ENCODE results near the gene CABLES2. TPM values are rescaled to one million over a fixed set of nuclear protein-coding genes. Genes with fewer than 3 reads are reported as not detected.

The CABLES2 gene
- total RNA-seq, 2 experiments from 2014 or later, result 14.8 to 22.5 TPM

GRCh38 chr20:62363920-62364851 is 42.9 kb downstream of the CABLES2 start:
- Histone ChIP-seq H3K36me3 (ENCODE audit: insufficient read depth, low read length) (no peaks in the 10 kb centered on the region; the same call in 1 of the 2 replicates), H2AFZ (ENCODE audit: low read length) (no peak overlapping the region), H3K4me2 (ENCODE audit: low read length) (no peak overlapping the region), H3K4me1 (ENCODE audit: insufficient read depth, low read length, poor library complexity, severe bottlenecking) (peaks cover 64% of the 10 kb centered on the region), H3K9me3 (ENCODE audit: low read length) (no peaks in the 10 kb centered on the region), H3K27ac (ENCODE audit: low read depth, low read length, poor library complexity, severe bottlenecking) (no peak overlapping the region), H3K79me2 (ENCODE audit: insufficient read depth, low read depth, low read length) (no peaks in the 10 kb centered on the region), H3K4me3 (ENCODE audit: low read depth, low read length, poor library complexity, severe bottlenecking) (no peak overlapping the region), H4K20me1 (ENCODE audit: insufficient read depth, low read length) (no peaks in the 10 kb centered on the region), H3K9me2 (ENCODE audit: insufficient read depth, low read length) (no peaks in the 10 kb centered on the region)
- DNase-seq (ENCODE audit: low spot score), result no peak
- intact Hi-C loops (cut with micrococcal nuclease; ENCODE audit: unreplicated experiment), result no loop called here
- ChIA-PET POLR2A (interaction anchor here (0.6 kb wide), 1 partner anchor 343 kb away, joined by 5 read pairs; no protein-coding TSS in a partner anchor), CTCF (ENCODE audit: unreplicated experiment) (interaction anchor here (0.6 kb wide), 1 partner anchor 63 kb away, joined by 3 read pairs; no protein-coding TSS in a partner anchor)
- TF ChIP-seq EZH2phosphoT487 (IDR thresholded peaks at IDR 0.05; ENCODE audit: borderline replicate concordance, low read depth, low read length) (no peak), CTCF (conservative IDR thresholded peaks at IDR 0.05; ENCODE audit: low read length) (0 out of 2 replicates have a peak, but pooled peaks have one; percentile 27)
- no TSS peak for BruUV-seq (replicated peaks)

- POLR2A ChIA-PET, result interaction anchor here (0.6 kb wide), 1 partner anchor 344 kb away, joined by 5 read pairs; no protein-coding TSS in a partner anchor
- H3K27ac ChIP-seq (ENCODE audit: low read depth, low read length, poor library complexity, severe bottlenecking), result peak overlapping the region; percentile 33
- no peaks in the 10 kb centered on the region; the same call in 1 of the 2 replicates for H3K36me3 ChIP-seq (ENCODE audit: insufficient read depth, low read length)
- no TSS peak for BruUV-seq (replicated peaks)
- no peak overlapping the region for H3K4me2 ChIP-seq (ENCODE audit: low read length)
- H2AFZ ChIP-seq (ENCODE audit: low read length), result no peak overlapping the region
- H3K4me1 ChIP-seq (ENCODE audit: insufficient read depth, low read length, poor library complexity, severe bottlenecking), result peaks cover 64% of the 10 kb centered on the region
- no peak overlapping the region for H3K4me3 ChIP-seq (ENCODE audit: low read depth, low read length, poor library complexity, severe bottlenecking)
- no peaks in the 10 kb centered on the region for H3K79me2 ChIP-seq (ENCODE audit: insufficient read depth, low read depth, low read length)
- H4K20me1 ChIP-seq (ENCODE audit: insufficient read depth, low read length), result no peaks in the 10 kb centered on the region
- DNase-seq (ENCODE audit: low spot score), result peak; percentile 22
- intact Hi-C loops (cut with micrococcal nuclease; ENCODE audit: unreplicated experiment), result no loop called here
- no peaks in the 10 kb centered on the region for H3K9me3 ChIP-seq (ENCODE audit: low read length)
- CTCF ChIA-PET (ENCODE audit: unreplicated experiment), result interaction anchor here (0.6 kb wide), 1 partner anchor 62 kb away, joined by 3 read pairs; no protein-coding TSS in a partner anchor
- TF ChIP-seq EZH2phosphoT487 (IDR thresholded peaks at IDR 0.05; ENCODE audit: borderline replicate concordance, low read depth, low read length), result no peak
- peak; percentile 47 for TF ChIP-seq CTCF (conservative IDR thresholded peaks at IDR 0.05; ENCODE audit: low read length)
- H3K9me2 ChIP-seq (ENCODE audit: insufficient read depth, low read length), result no peaks in the 10 kb centered on the region
Measured at GRCh38 chr20:62362991-62363919, 43.8 kb downstream of the CABLES2 start.

Data from OCI-LY7 (cell line).